ENCODE data around the gene BBS9. TPM values are rescaled to one million over a fixed set of nuclear protein-coding genes. Genes with fewer than 3 reads are reported as not detected.
"Not testable (repeated sequence)": the region's sequence is repeated elsewhere in the genome, so short reads cannot be mapped to it uniquely, and the experiment has no call there.

Gene BBS9
- total and polyA plus RNA-seq, 5 donors: 4.5 to 18.1 (median 13.6) TPM

DNA sequence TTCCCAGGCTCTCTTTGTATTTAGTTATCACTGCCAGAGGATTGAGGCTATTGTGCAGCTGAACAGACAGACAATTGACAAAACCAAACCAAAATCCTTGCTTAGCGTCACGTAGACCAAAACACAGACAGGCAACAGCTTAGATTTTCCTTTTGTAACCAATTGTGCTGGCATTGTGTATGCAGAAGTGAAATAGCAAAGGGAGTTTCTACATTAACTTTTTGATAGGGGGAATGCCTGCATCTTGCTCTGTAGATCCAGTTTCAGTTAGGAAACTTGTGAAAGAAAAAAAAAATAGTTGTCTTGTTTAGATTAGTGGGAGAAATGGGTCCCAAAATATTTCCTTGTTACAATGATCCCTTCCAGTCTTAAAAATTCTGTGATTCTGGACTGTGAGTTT lies 333.8 kb downstream of the BBS9 start:
- WGBS: 84% methylated on average over 2 of the region's 2 CpGs
- Histone ChIP-seq H3K4me3 (ENCODE audit: low read length) (no peak overlapping the region), H3K9me3 (ENCODE audit: control insufficient read depth, low read length) (no peaks in the 10 kb centered on the region), H3K27me3 (ENCODE audit: control insufficient read depth, insufficient read depth) (no peaks in the 10 kb centered on the region), H3K4me1 (ENCODE audit: control insufficient read depth, insufficient read depth, low read length) (no peaks in the 10 kb centered on the region), H3K27ac (ENCODE audit: low read length) (no peak overlapping the region)
- intact Hi-C loops (cut with DNase I): no loop called here
- no peak for DNase-seq
- no peak for ATAC-seq

DNA sequence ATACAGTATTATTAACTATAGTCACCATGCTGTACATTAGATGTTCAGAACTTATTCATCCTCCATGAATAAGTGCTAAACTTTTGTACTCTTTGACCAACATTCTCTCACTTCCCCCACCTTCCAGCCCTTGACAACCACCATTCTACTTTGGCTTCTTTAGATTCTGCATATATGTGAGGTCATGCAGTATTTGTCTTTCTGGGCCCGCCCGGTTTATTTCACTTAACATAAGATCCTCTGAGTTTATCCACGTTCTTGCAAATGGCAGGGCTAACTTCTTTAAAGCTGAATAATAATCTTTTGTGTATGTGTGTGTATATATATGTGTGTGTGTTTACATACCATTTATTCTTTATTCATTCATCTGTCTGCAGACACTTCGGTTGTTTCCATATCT lies 336.8 kb downstream of the BBS9 start:
- ATAC-seq (no peak), DNase-seq (no peak)
- 79% methylated on average over 4 of the region's 4 CpGs for WGBS
- intact Hi-C loops (cut with DNase I): no loop called here
- H3K4me1 ChIP-seq (ENCODE audit: control insufficient read depth, insufficient read depth, low read length): no peaks in the 10 kb centered on the region
- H3K4me3 ChIP-seq (ENCODE audit: low read length): no peak overlapping the region
- no peaks in the 10 kb centered on the region for H3K9me3 ChIP-seq (ENCODE audit: control insufficient read depth, low read length)
- H3K27me3 ChIP-seq (ENCODE audit: control insufficient read depth, insufficient read depth): no peaks in the 10 kb centered on the region
- H3K27ac ChIP-seq (ENCODE audit: low read length): no peak overlapping the region

DNA sequence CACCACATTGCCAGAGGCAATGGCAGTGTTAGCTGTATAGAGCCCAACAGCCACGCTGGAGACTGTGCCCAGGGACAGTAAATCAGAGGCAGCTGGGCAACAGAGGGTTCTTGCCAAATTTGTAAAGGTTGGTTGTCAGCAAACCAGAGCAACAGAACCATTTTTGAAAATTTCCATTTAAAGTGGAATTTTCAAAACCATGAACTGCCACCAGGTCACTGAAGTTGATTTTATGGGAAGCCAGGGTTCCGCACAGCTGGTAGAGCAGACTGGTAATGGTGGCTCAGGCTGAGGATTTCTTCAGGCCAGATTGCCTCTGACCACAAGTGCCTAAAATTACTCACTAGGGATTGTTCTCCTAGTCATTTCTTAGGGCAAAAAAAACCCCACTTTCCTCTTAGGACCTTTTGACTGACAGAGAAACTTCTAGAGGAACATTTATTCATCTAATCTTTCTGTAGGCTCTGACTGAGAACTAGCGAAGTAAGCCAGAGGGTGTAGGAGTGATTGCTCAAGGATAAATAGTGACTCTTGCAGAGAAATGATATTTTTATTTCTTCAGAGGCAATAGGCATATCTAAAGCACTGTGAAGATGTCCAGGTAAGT lies 342.4 kb downstream of the BBS9 start:
- DNase-seq: no peak
- WGBS: 88% methylated on average over 3 of the region's 3 CpGs
- H3K4me1 ChIP-seq (ENCODE audit: control insufficient read depth, insufficient read depth, low read length): no peaks in the 10 kb centered on the region

DNA sequence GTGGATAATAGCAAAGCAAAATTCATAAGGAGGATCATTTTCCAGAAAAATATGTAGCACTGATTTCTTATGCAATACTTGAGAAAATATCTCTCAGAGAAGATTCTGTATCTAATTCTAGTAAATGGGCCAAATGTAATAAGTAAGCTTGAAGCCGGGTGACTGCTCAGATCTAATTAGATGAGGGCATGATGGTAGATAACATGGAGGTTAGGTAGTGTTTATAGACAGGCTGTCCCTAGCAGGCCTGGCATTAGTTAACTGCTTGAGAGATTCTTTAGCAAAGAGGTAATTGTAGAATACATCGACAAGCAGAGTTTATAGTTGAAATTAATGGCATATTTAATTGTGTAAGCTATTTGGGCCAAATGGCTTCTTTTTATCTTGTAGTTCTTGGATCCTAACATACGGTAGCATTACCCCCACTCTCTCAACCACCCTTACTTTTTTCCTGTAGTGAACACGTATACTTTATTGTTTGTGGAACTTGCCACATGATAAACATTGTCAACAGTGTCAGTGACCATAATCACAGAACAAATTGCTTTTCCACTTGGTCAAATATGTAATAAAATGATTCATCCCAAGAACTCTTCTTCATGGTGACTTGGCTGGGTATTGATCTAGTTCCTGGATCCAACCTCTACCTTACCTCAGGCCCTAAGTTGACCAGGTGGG lies 343.1 kb downstream of the BBS9 start:
- no peaks in the 10 kb centered on the region for H3K9me3 ChIP-seq (ENCODE audit: control insufficient read depth, low read length)
- no peak overlapping the region for H3K27ac ChIP-seq (ENCODE audit: low read length)
- intact Hi-C loops (cut with DNase I): no loop called here
- no peaks in the 10 kb centered on the region for H3K4me1 ChIP-seq (ENCODE audit: control insufficient read depth, insufficient read depth, low read length)
- WGBS: 70% methylated on average over 4 of the region's 4 CpGs
- H3K27me3 ChIP-seq (ENCODE audit: control insufficient read depth, insufficient read depth): no peaks in the 10 kb centered on the region
- ATAC-seq: no peak
- H3K4me3 ChIP-seq (ENCODE audit: low read length): no peak overlapping the region
- no peak for DNase-seq

More for the DNA sequence above, 342.4 kb downstream of the BBS9 start:
- Histone ChIP-seq H3K27me3 (ENCODE audit: control insufficient read depth, insufficient read depth) (no peaks in the 10 kb centered on the region), H3K4me3 (ENCODE audit: low read length) (no peak overlapping the region), H3K9me3 (ENCODE audit: control insufficient read depth, low read length) (no peaks in the 10 kb centered on the region), H3K27ac (ENCODE audit: low read length) (no peak overlapping the region)
- intact Hi-C loops (cut with DNase I): no loop called here
- no peak for ATAC-seq

DNA sequence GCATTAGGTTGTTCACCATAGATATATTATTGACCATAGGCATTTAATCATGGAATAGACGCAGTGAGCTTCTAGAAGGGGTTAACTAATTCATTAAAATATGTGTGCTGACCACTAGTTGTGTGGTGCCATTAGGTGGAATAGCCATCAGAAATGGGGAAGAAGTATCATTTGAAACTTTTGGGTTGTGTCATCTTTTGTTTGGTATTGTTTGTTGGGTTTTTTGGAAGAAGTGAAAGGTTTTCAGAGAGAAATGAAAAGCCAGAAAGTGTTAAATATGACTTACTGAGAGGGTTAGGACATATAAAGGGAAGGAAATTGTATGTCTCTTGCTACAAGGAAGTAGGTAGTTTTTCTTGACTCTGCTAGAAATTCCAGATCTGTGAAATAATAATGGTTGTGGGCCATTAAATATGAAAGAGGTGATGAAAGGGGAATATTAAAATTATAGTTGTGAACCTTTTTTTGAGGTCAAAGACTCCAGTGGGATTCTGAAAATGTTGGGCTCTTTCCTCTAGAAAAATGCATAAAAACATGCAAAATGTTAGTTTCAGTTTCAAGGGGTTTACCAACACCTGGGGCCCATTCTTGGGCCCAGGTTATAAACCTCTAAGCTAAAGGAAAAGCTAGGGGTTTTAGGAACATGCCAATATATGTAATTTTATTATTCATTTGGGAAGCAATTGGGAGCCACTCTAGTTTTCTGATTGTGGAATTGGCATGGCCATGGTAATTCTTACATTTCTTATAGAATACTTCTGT lies 348.5 kb downstream of the BBS9 start:
- Histone ChIP-seq H3K4me3 (ENCODE audit: low read length) (no peak overlapping the region), H3K4me1 (ENCODE audit: control insufficient read depth, insufficient read depth, low read length) (no peaks in the 10 kb centered on the region), H3K9me3 (ENCODE audit: control insufficient read depth, low read length) (no peaks in the 10 kb centered on the region), H3K27me3 (ENCODE audit: control insufficient read depth, insufficient read depth) (no peaks in the 10 kb centered on the region), H3K27ac (ENCODE audit: low read length) (no peak overlapping the region)
- intact Hi-C loops (cut with DNase I): no loop called here
- DNase-seq: no peak
- no peak for ATAC-seq
- WGBS: 99% methylated on average over 1 of the region's 1 CpG

DNA sequence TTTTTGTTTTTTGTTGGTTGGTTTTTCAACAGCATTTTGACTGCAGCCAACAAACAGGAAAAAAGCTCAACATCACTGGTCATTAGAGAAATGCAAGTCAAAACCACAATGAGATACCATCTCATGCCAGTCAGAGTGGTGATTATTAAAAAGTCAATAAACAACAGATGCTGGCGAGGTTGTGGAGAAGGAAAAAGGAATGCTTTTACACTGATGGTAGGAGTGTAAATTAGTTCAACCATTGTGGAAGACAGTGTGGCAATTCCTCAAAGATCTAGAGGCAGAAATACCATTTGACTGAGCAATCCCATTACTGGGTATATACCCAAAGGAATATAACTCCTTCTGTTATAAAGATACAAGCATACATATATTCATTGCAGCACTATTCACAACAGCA lies 355.1 kb downstream of the BBS9 start:
- H3K4me3 ChIP-seq (ENCODE audit: low read length); ATAC-seq; H3K4me1 ChIP-seq (ENCODE audit: control insufficient read depth, insufficient read depth, low read length); intact Hi-C loops (cut with DNase I); H3K27me3 ChIP-seq (ENCODE audit: control insufficient read depth, insufficient read depth); H3K9me3 ChIP-seq (ENCODE audit: control insufficient read depth, low read length); DNase-seq; H3K27ac ChIP-seq (ENCODE audit: low read length): not testable (repeated sequence)
- 98% methylated on average over 1 of the region's 1 CpG for WGBS

DNA sequence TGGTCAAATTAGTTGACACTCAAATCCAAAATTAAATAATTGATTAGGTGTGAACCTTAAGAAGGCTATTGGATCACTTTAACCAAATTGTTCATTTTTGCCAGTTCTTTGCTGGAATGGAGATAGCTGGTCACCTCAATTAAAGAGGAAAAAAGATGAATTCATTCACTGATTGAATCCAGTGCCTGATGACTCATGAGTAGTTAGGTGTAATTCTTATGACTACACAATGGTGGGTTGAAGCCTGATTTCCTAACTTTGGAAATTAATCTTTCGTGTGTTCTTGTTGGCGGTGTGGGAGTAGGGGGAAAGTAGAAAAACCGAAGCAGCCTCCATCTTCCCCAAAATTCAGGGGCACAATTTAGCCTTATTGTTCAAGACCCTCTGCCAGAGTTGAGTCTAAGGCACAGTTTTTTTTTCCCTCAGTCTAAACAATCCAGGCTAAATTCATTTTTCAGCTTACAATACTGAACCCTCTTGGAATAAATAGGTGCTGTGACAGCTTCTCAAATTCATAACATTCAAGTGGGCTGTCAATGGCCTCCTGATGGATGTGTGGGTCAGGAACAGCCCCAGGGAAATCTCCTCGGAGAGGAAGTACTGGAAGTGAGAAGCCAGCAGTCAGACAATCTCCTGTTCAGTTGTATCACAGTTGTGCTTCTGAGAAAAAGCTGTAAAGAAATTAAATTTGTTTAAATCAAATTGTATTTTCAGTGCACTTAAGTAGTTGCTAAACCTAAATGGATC lies 356.6 kb downstream of the BBS9 start:
- ATAC-seq (no peak), DNase-seq (no peak)
- H3K4me1 ChIP-seq (ENCODE audit: control insufficient read depth, insufficient read depth, low read length): peaks cover 2% of the 10 kb centered on the region
- no peaks in the 10 kb centered on the region for H3K9me3 ChIP-seq (ENCODE audit: control insufficient read depth, low read length)
- intact Hi-C loops (cut with DNase I): no loop called here
- WGBS: 85% methylated on average over 4 of the region's 4 CpGs
- no peak overlapping the region for H3K27ac ChIP-seq (ENCODE audit: low read length)
- no peaks in the 10 kb centered on the region for H3K27me3 ChIP-seq (ENCODE audit: control insufficient read depth, insufficient read depth)
- no peak overlapping the region for H3K4me3 ChIP-seq (ENCODE audit: low read length)

DNA sequence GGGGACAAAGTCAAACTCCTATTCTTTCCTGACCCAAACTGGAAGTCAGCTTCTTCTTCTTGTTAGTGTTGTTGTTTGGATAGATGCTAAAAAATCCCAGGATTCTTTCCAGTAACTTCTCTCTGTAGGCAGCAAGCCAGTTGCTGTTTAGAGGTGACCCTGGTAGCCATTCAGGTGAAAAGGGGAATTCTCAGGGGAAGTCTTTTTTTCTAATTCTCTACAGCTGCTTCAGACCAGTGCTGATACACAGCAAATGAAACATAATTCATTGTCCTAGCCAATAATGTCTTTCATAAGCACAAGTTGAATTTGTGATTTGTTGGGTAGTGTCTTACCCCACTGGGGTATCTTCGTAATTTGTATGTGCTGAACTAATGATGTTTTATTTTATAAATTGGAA lies 357.3 kb downstream of the BBS9 start:
- Histone ChIP-seq H3K27ac (ENCODE audit: low read length) (no peak overlapping the region), H3K4me1 (ENCODE audit: control insufficient read depth, insufficient read depth, low read length) (peaks cover 2% of the 10 kb centered on the region), H3K4me3 (ENCODE audit: low read length) (no peak overlapping the region), H3K9me3 (ENCODE audit: control insufficient read depth, low read length) (no peaks in the 10 kb centered on the region), H3K27me3 (ENCODE audit: control insufficient read depth, insufficient read depth) (no peaks in the 10 kb centered on the region)
- intact Hi-C loops (cut with DNase I): no loop called here
- DNase-seq (no peak), ATAC-seq (no peak)
- 99% methylated on average over 1 of the region's 1 CpG for WGBS

DNA sequence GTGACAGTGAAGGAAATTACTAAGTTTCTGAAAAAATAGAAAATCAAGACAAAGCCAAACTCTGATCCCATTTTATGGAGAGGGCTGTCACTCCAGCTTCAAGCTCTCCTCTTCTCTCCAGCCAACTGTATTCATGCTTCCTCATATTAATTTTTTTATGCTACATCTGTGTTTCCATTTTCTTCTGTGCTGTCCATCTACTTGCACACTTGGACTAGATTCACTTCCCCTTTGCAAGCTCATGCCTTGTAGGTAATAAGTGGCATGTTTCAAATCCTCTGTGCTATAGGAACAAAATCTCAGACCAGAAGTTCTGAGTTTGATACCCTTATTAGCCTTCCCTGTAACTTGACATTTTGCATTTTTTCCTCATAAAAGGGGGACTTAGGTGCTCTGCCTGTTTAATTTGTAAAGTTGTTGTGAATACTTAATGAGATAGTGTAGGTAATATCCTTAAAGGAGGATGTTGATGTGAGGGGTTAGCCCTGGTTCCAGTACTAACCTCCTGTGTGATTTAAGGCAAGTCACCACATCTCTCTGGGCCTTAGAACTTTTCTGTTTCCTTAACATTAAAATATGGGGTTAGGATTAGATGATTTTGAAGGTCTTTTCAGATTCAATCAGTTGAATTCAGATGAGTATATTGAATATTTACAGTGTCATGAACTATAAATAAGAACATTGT lies 358.8 kb downstream of the BBS9 start:
- Histone ChIP-seq H3K4me3 (ENCODE audit: low read length) (no peak overlapping the region), H3K27ac (ENCODE audit: low read length) (no peak overlapping the region), H3K9me3 (ENCODE audit: control insufficient read depth, low read length) (no peaks in the 10 kb centered on the region), H3K4me1 (ENCODE audit: control insufficient read depth, insufficient read depth, low read length) (peaks cover 2% of the 10 kb centered on the region), H3K27me3 (ENCODE audit: control insufficient read depth, insufficient read depth) (no peaks in the 10 kb centered on the region)
- ATAC-seq: no peak
- DNase-seq: no peak
- intact Hi-C loops (cut with DNase I): no loop called here

DNA sequence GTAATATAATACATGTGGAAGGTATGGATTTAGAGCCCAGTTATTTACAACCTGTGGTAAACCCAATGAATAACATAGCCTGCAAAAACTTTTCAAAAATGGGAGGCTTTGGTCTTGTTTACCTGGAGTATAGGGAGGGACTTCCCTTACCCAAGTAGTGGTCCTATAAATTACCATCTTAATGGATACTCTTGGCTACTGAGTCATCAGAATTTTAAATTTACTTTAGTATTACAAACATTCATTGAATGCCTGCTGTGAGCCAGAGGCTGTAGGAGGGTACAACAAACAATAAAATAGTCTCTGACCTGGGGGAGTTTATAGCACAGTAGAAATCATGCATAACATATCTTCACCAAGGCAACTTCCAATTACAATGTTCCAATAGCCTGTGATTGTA lies 365.1 kb downstream of the BBS9 start:
- peaks cover 2% of the 10 kb centered on the region for H3K4me1 ChIP-seq (ENCODE audit: control insufficient read depth, insufficient read depth, low read length)
- ATAC-seq: no peak
- no peak overlapping the region for H3K4me3 ChIP-seq (ENCODE audit: low read length)
- no peak overlapping the region for H3K27ac ChIP-seq (ENCODE audit: low read length)
- no peaks in the 10 kb centered on the region for H3K9me3 ChIP-seq (ENCODE audit: control insufficient read depth, low read length)
- H3K27me3 ChIP-seq (ENCODE audit: control insufficient read depth, insufficient read depth): no peaks in the 10 kb centered on the region
- DNase-seq: no peak
- intact Hi-C loops (cut with DNase I): no loop called here

Measured in right cardiac atrium (tissue), 5 donors.